NCI-H128 (cell line): ENCODE results near the gene KAT8.
"Not testable (repeated sequence)": the region's sequence is repeated elsewhere in the genome, so short reads cannot be mapped to it uniquely, and the experiment has no call there.

ENCODE experiments used
- DNase-seq: peaks from one replicate; lab custom pipeline; 2025; ENCODE audit not compliant: unreplicated experiment; lab: John Stamatoyannopoulos, UW

KAT8 gene

DNA sequence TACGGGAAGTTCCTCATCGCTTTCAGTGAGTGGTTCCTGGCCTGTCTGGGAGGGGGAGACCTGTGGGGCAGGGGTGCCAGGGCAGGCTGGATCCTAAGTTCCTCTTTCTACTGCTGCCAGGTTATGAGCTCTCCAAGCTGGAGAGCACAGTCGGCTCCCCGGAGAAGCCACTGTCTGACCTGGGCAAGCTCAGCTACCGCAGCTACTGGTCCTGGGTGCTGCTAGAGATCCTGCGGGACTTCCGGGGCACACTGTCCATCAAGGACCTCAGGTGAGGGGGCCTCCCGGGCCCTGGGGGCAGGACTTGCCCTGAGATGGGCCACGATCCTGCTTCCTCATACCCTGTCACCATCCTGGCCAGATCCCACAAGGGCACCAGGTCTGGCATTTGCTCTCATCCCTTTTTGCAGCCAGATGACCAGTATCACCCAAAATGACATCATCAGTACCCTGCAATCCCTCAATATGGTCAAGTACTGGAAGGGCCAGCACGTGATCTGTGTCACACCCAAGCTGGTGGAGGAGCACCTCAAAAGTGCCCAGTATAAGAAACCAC lies 12.9 kb downstream of the KAT8 start:
- DNase-seq = no peak

GRCh38 chr16:31130899-31131298 lies 13.4 kb downstream of the KAT8 start:
- DNase-seq = no peak

DNA sequence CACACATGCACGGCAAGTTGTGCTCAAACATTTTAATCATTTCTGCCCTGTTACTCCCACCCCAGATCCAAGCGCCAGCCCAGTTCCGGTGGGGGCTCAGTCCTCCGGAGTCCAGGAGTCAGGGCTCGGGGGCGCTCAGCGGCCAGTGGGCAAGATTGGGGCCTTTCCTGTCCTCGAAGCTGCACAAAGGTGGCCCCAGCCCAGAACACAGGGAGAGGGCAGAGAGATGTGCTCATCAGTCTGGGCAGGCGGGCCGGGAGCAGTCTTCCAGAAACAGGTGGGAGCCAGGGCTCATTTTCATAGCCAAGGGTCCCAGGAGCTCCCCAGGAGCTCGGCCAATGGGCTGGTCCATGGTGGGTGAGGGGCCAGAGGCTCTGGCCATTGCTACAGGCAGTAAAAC lies 14.0 kb downstream of the KAT8 start:
- no peak for DNase-seq

DNA sequence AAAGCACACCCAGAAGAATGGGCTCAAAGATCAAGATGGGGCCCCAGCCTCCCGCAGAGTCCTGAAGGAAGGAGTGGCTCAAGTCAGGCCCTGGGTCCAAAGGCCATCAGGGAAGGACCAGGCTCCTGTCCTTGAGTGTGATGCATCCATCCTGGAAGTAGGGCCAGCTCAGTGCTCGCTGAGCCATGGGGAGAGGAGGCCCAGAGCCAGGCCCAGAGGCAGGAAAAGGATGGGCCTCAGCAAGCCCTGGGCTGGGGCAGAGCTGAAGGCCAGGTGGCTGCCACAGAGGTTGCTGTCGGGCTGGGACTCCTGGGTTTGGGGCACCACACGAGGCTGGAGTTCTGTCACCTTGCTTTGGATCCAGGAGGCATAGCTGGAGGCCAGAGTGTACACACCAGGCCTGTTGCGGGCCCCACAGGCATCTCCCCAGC lies 14.4 kb downstream of the KAT8 start:
- no peak for DNase-seq

GRCh38 chr16:31132303-31132979 lies 15.0 kb downstream of the KAT8 start:
- no peak for DNase-seq

DNA sequence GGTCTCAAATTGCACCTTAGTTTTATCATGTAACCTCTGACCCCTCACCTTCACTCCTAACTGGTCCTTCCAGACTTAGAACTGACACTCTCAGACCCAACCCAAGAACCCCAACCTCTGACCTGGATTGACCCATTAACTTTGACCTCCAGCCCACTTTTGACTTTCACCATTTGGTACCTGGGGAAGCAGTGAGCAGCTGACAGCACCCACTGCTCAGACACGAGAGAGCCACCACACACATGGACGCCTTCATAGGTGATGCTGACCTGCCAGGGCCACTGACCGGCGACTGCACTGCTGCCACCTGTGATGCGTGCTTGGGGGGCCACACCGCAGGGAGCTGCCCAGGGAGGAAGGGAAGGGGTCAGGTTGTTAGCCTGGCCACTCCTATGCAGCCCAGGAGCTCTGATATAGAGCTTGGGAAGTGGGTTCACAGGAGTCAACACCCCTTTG lies 15.6 kb downstream of the KAT8 start:
- DNase-seq = no peak

DNA sequence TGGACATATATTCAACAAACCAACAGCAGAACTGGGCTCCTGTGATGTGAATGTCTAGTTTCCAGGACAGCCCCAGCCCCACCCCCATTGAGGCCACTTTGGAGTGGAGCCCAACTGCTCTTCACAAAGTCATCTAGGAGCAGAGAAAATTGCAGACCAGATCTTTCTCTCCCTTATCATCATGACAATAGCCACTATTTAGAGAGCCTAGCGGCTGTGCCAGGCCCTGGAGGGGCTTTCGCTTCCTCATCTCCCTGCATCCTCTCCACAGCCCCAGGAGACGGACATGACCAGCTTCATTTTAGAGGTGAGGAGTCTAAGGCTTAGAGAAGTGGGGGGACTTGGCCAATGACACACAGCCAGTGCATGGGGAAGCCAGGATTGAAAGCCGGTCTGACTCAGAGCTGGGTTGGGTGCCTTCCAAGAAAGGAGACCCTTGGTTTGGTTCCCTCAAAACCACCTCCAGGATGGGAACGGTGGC lies 16.7 kb downstream of the KAT8 start:
- DNase-seq = no peak

- no peak for DNase-seq
Measured at GRCh38 chr16:31134625-31135534, 17.4 kb downstream of the KAT8 start.

DNA sequence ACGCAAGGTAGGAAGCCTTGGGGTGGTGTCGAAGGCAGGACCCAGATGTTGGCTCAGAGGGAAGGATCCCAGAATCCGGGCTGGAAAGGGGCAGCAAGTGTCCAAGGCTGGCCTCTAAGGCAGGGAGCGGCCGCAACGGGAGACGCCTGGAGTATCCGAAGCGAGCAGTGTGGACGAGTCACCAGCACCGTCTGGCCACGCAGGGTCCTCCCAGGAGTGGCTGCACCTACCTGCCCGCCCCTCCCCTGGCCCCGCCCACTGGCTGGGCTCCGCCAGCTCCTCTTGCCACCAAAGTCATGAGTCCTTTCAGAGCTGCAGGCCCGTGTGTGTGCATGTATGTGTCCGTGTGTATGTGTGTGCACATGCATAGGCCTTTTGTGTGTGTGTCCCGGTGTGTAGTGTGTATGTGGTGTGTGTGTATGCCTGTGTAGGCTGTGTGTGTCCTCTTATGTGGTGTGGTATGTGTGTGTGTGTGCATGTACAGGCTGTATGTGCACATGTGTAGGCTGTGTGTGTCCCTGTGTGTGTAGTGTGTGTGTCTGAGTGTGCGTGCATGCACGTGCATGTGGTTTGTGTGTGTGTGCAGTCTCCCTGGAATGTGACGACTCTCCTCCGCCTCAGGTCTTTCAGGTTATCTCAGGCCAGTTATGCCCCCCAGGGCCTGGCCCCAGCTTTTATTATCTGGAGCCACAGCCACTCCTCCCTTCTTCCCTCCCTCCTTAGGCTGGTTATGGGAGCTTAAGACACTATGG lies 18.2 kb downstream of the KAT8 start, which contains the start of gene PRSS8:
Gene PRSS8 (minus strand): TSS at position 193 of the 752 bp plus-strand sequence. CDS start 229 bp downstream, outside the sequence.
- DNase-seq = no peak

- no peak for DNase-seq
Measured at GRCh38 chr16:31136287-31136662, 18.8 kb downstream of the KAT8 start.

DNA sequence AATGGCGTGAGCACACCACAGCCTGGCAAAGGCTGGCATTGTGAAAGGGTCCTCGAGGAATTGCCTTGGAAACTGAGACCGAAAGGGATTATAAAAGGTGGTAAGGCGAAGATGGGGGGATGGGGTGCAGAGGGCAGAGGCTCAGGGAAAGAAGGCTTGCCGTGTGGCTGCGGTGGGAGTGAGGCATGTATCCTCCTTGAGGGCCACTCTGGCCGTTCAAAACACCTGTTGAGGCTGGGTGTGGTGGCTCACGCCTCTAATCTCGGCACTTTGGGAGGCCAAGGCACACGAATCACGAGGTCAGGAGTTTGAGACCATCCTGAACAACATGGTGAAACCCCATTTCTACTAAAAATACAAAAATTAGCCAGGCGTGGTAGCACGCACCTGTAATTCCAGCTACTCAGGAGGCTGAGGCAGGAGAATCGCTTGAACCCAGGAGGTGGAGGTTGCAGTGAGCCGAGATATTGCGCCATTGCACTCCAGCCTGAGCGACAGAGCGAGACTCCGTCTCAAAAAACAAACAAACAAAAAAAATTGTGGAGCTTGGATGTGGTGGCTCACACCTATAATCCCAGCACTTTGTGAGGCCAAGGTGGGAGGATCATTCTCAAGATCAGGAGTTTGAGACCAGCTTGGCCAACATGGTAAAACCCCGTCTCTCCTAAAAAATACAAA lies 19.5 kb downstream of the KAT8 start:
- DNase-seq = not testable (repeated sequence)

DNA sequence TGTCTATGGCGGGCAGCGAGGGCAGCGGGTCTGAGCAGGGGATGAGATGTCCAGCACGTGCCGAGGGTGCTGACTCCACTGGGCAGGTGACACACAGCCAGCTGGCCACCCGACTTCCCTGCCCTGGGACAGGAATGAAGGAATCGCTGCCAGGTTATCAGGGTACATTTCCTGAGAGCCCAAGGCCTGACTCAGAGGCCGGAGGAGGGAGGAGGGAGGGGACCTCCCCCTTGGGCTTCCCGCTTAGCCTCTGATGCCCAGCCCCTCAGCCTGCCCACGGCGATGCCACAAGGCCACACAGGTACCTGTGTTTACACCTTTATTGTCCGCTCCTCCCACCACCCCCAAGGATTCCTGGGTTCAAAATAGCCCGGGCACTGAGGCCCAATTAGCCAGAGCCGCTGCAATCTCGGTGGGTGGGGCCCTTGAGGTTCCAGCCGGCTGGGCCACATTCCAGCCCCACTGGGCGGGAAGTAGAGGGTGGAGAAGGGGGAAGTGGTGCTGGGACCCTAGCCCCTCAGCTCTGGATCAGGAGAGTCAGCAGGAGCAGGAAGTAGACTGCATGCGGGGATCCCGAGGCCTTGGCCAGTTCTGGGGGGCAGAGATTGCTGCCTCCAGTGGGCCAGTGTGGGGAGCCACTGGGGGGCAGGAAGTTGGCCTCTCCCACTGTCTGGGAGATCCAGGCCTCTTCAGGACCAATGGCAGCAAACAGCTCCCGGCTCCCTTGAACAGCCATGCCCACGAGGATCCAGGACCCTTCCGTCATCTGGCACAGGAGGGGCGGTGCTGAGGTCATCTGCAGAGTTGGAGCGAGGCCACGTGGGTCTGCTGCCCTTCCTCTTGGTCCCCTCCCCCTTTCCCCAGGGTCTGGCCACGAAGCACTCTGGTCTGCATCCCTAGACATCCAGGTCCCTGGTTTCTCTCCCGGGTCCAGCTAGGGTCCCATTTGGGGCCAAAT lies 21.4 kb downstream of the KAT8 start:
- DNase-seq = no peak

GRCh38 chr16:31141071-31141469 lies 23.6 kb downstream of the KAT8 start:
- not testable (repeated sequence) for DNase-seq

DNA sequence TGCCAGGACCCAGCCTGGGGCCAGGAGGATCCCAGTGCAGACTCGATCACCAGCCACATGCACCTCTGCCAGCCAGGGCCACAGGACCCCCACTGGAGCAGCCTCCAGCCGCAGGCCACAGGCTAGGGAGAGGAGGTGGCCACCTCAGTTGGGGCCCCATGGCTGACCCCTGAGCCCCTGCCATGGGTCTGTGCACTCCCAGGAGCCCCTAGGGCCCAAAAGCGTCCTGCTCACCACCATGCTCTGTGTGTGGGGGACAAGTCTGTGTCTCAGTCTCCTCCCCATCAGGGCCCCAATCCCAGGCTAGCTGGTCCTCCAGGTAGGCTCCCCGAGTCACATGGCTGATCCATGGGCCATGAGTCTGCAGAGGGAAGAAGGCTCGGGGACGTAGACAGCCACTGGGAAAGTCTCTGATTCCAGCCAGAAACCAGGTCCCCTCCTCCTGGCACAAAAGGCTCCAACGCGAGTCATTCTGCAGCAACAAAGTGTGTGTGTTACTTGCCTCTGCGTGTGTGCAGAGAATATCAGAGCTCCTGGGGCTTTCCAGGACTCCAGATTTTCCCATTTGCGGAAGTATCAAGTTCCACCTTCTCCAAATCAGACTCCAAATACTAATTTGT lies 24.1 kb downstream of the KAT8 start:
- DNase-seq = no peak

GRCh38 chr16:31142109-31143010 lies 24.9 kb downstream of the KAT8 start:
- peak; percentile 88 for DNase-seq

DNA sequence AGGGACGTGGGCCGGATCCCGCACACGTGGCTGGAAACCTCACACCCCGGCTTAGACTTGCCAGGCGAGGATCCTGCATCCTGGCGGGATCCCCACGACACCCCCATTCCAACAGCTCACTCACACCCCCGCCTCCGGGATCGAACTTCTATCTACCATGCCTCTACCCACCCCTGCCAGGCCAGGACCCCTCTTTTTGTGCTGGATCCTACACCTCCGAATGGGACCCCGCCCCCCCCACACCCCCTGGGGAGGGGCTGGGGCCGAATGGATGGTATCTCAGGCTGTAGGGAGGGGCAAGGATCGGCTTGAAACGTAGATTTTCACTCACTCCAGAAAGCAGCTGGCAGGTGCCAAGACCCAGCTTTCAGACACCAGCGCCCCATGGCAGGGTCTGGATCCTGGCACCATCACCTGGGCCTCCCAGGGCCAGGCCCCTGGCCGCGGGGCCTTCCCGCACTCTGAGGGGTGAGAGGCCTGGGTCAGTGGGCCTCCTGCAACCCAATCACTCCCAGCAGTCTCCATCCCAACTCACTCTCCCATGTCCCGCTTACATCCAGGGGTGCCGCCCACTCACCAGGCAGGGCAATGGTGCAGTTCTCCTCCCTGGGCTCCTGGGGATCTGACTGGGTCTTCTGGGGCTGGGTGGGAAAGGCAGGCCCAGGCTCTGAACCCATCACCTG lies 25.7 kb downstream of the KAT8 start:
- no peak for DNase-seq

GRCh38 chr16:31143694-31144148 lies 26.3 kb downstream of the KAT8 start:
- DNase-seq = no peak
